ENCODE results near the gene TIE1.

The TIE1 gene

DNA sequence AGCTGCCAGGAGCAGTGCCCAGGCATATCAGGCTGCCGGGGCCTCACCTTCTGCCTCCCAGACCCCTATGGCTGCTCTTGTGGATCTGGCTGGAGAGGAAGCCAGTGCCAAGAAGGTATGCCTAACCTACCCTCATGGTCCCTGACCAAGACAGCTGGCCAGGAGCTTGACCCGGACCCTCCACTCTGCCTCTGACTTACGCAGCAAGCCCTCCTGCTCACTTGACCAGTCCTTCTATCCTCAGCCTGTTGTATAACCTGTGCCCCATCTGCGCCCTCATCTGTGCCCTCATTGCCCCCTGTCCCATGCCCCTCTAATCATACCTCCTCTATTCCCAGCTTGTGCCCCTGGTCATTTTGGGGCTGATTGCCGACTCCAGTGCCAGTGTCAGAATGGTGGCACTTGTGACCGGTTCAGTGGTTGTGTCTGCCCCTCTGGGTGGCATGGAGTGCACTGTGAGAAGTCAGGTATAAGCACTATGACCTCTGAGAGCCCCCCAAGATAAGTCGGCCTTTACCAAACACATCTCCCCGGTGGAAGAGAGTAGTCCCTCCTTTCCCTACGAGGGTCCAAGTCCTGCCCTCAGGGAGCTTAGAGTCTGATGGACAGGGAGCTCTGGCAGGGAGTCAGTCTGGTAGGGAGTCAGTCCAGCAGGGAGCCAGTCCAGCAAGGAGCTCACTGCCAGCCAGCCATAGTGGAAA is 6.8 kb downstream of the TIE1 start:
- intact Hi-C loops (cut with micrococcal nuclease): no loop called here
- no peak overlapping the region for H3K27ac Mint-ChIP-seq
- no peaks in the 10 kb centered on the region for H3K9me3 Mint-ChIP-seq
- H3K27me3 Mint-ChIP-seq: no peaks in the 10 kb centered on the region
- no peak overlapping the region for H3K4me3 Mint-ChIP-seq
- H3K36me3 Mint-ChIP-seq (ENCODE audit: low read depth): no peaks in the 10 kb centered on the region
- peaks cover 11% of the 10 kb centered on the region for H3K4me1 Mint-ChIP-seq (ENCODE audit: low read depth)

DNA sequence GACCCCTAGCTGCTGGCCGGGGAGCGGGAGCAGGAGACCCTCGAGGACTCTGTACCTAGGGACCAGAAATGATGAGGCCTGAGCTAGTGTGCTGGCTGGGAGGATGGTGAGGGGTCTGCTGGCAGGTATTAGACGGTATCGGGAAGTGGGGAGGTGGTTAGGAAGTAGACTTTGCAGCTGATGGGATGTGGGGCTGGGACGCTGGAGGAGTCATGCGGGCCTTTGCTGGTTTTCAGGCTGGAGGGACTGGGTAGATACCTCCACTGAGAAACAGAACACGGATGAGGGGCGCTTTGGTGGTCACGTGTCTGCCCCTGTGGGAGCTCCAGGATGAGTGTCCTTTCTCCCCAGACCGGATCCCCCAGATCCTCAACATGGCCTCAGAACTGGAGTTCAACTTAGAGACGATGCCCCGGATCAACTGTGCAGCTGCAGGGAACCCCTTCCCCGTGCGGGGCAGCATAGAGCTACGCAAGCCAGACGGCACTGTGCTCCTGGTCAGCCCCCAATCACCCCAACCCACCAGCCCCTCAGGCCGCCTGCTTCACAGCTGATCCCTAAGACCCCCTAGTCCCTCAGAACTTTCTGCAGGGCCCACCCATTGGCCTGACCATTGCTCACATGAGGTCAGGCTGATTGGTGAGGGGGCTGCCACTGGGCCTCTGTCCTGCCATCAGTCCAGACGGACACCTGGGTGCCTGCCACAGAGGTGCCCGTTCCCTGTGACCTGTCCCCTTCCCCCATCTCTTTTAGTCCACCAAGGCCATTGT is 8.0 kb downstream of the TIE1 start:
- Mint-ChIP-seq H3K4me3 (no peak overlapping the region), H3K4me1 (ENCODE audit: low read depth) (peaks cover 15% of the 10 kb centered on the region), H3K36me3 (ENCODE audit: low read depth) (no peaks in the 10 kb centered on the region), H3K27me3 (no peaks in the 10 kb centered on the region), H3K27ac (no peak overlapping the region), H3K9me3 (no peaks in the 10 kb centered on the region)
- intact Hi-C loops (cut with micrococcal nuclease): no loop called here

GRCh38 chr1:43309405-43310025 is 8.7 kb downstream of the TIE1 start:
- Mint-ChIP-seq H3K4me3 (no peak overlapping the region), H3K27me3 (no peaks in the 10 kb centered on the region), H3K9me3 (no peaks in the 10 kb centered on the region), H3K27ac (no peak overlapping the region), H3K4me1 (ENCODE audit: low read depth) (peaks cover 15% of the 10 kb centered on the region), H3K36me3 (ENCODE audit: low read depth) (no peaks in the 10 kb centered on the region)
- intact Hi-C loops (cut with micrococcal nuclease): no loop called here

DNA sequence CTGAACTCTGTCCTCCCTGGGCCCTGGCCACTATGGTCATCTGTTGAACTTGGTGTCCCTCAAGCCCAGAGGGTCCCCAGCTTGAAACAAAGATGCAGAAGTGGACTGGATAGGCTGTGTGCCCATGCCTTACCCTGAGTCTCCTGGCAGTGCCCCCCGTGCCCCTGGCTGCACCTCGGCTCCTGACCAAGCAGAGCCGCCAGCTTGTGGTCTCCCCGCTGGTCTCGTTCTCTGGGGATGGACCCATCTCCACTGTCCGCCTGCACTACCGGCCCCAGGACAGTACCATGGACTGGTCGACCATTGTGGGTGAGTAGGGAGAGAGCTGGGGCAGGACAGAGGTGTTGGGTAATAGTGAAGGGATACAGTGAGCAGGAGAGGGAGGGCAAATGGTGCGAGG is 10.7 kb downstream of the TIE1 start:
- no peak overlapping the region for H3K27ac Mint-ChIP-seq
- intact Hi-C loops (cut with micrococcal nuclease): no loop called here
- H3K27me3 Mint-ChIP-seq: no peaks in the 10 kb centered on the region
- H3K36me3 Mint-ChIP-seq (ENCODE audit: low read depth): no peaks in the 10 kb centered on the region
- H3K4me1 Mint-ChIP-seq (ENCODE audit: low read depth): peaks cover 21% of the 10 kb centered on the region
- H3K4me3 Mint-ChIP-seq: no peak overlapping the region
- H3K9me3 Mint-ChIP-seq: no peaks in the 10 kb centered on the region

- intact Hi-C loops (cut with micrococcal nuclease): no loop called here
- no peaks in the 10 kb centered on the region for H3K27me3 Mint-ChIP-seq
- H3K4me3 Mint-ChIP-seq: no peak overlapping the region
- H3K4me1 Mint-ChIP-seq (ENCODE audit: low read depth): peaks cover 28% of the 10 kb centered on the region
- no peak overlapping the region for H3K27ac Mint-ChIP-seq
- no peaks in the 10 kb centered on the region for H3K9me3 Mint-ChIP-seq
- no peaks in the 10 kb centered on the region for H3K36me3 Mint-ChIP-seq (ENCODE audit: low read depth)
Observed at GRCh38 chr1:43312212-43312623, 11.4 kb downstream of the TIE1 start.

DNA sequence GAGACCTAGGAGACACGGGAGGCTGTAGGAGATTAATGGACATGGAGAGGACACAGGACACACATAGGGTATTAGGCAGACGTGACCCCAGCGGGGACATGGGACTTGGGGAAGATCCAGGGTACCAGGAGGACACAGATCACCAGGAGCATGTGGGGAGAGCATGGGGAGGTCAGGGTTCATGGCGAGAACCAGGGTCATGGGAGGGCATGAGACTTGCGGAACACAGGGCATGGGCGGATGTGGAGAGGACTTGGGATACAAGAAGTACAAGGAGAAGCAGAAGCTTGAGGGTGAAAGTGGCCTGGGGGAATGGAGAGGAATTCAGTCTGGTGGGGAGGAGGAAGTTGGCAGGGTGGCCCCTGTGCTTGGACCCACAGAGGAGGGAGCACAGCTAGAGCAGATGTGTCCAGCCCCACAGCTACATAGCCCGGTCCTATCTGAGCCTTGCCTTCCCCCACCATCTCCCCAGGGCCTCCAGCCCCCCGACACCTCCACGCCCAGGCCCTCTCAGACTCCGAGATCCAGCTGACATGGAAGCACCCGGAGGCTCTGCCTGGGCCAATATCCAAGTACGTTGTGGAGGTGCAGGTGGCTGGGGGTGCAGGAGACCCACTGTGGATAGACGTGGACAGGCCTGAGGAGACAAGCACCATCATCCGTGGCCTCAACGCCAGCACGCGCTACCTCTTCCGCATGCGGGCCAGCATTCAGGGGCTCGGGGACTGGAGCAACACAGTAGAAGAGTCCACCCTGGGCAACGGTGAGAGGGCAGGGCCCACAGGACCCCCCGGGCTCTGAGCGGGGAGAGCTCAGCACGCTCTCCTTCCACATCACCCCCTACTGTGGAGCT is 12.1 kb downstream of the TIE1 start:
- Mint-ChIP-seq H3K36me3 (ENCODE audit: low read depth) (no peaks in the 10 kb centered on the region), H3K4me1 (ENCODE audit: low read depth) (peaks cover 30% of the 10 kb centered on the region), H3K27ac (no peak overlapping the region), H3K27me3 (no peaks in the 10 kb centered on the region), H3K9me3 (no peaks in the 10 kb centered on the region), H3K4me3 (no peak overlapping the region)
- intact Hi-C loops (cut with micrococcal nuclease): no loop called here

GRCh38 chr1:43313771-43314170 is 13.0 kb downstream of the TIE1 start:
- no peaks in the 10 kb centered on the region for H3K27me3 Mint-ChIP-seq
- intact Hi-C loops (cut with micrococcal nuclease): no loop called here
- no peak overlapping the region for H3K4me3 Mint-ChIP-seq
- no peaks in the 10 kb centered on the region for H3K9me3 Mint-ChIP-seq
- no peak overlapping the region for H3K27ac Mint-ChIP-seq
- H3K36me3 Mint-ChIP-seq (ENCODE audit: low read depth): no peaks in the 10 kb centered on the region
- H3K4me1 Mint-ChIP-seq (ENCODE audit: low read depth): peaks cover 34% of the 10 kb centered on the region

GRCh38 chr1:43314233-43314632 is 13.5 kb downstream of the TIE1 start:
- H3K4me1 Mint-ChIP-seq (ENCODE audit: low read depth): peaks cover 34% of the 10 kb centered on the region
- no peaks in the 10 kb centered on the region for H3K36me3 Mint-ChIP-seq (ENCODE audit: low read depth)
- intact Hi-C loops (cut with micrococcal nuclease): no loop called here
- no peak overlapping the region for H3K4me3 Mint-ChIP-seq
- no peak overlapping the region for H3K27ac Mint-ChIP-seq
- H3K27me3 Mint-ChIP-seq: no peaks in the 10 kb centered on the region
- H3K9me3 Mint-ChIP-seq: no peaks in the 10 kb centered on the region

DNA sequence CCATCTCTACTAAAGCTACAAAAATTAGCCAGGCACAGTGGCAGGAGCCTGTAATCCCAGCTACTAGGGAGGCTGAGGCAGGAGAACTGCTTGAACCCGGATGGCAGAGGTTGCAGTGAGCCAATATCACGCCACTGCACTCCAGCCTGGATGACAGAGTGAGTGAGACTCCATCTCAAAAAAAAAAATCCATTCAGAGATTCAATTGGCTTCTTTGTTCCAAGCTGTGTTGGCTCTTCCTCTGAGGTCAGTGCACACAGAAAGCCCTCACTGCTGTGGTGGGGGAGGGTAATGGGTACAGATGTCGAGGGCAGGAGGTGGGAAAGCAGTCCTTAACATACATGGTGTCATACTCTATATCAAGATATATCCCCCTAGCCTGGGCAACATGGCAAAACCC is 14.7 kb downstream of the TIE1 start:
- intact Hi-C loops (cut with micrococcal nuclease): no loop called here
- H3K27ac Mint-ChIP-seq: no peak overlapping the region
- H3K4me1 Mint-ChIP-seq (ENCODE audit: low read depth): peaks cover 43% of the 10 kb centered on the region
- no peaks in the 10 kb centered on the region for H3K9me3 Mint-ChIP-seq
- H3K27me3 Mint-ChIP-seq: no peaks in the 10 kb centered on the region
- no peak overlapping the region for H3K4me3 Mint-ChIP-seq
- H3K36me3 Mint-ChIP-seq (ENCODE audit: low read depth): no peaks in the 10 kb centered on the region

DNA sequence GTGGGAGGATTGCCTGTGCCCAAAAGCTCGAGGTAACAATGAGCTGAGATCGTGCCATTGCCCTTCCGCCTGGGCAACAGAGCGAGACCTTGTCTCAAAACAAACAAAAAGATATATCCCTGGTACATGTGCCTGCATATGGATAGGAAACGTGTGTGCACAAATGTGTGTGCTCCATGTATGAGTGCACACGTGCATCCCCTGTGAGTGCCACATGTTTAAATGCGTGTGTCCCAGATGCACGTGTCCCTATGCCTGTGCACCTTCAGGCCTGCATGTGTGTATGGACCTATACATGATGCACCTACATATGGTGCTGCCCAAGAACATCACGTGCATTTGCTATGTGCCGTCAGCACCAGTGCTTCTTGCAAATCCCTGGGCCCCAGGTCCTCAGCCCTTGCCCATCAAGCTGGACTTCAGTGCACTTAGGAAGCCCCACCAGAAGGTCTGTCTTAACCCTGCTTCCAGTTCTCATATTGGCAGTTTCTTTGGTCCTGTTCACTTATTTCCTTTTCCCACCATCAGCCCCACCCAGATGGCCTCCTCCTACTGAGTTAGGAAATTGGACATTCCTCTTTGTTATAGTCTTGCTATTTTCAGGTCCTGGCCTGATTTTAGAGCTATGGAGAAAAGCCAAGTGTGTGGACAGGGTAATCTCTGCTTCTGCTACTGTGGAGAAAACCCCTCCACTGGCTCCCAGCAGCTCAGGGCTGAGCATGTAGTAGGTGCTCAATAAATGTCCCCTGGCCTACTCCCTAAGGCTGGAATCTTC is 15.4 kb downstream of the TIE1 start:
- Mint-ChIP-seq H3K4me3 (no peak overlapping the region), H3K27me3 (no peaks in the 10 kb centered on the region), H3K36me3 (ENCODE audit: low read depth) (no peaks in the 10 kb centered on the region), H3K27ac (no peak overlapping the region), H3K4me1 (ENCODE audit: low read depth) (peaks cover 43% of the 10 kb centered on the region), H3K9me3 (no peaks in the 10 kb centered on the region)
- intact Hi-C loops (cut with micrococcal nuclease): no loop called here

DNA sequence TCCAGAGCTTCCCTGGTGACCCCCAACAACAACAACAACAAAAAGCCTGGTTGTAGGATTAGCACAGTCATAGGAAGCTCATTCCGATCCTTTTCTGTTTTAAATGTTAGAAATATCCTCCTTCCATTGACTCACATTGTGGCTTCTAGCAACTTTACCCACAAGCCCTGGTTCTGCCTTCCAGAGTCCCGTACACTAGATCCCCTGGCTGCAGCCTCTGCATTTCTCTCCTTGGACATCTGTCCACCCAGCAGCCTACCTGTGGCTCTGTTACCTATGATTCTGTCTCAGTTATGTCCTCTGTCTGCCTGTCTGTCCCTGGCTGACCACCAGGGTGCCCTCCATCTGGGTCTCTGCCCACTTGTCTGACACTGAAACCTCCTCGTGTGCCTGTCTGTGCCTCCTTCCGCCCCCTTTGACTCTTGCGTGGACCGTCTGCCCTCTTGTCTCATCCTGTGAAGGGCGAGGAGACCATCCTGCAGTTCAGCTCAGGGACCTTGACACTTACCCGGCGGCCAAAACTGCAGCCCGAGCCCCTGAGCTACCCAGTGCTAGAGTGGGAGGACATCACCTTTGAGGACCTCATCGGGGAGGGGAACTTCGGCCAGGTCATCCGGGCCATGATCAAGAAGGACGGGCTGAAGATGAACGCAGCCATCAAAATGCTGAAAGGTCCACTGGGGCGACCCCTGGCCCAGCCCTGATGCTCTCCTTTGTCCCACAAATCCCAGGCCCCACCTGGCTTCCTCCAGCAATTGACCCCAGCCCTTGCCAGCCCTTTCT is 16.1 kb downstream of the TIE1 start:
- intact Hi-C loops (cut with micrococcal nuclease): no loop called here
- H3K4me3 Mint-ChIP-seq: no peak overlapping the region
- H3K27me3 Mint-ChIP-seq: no peaks in the 10 kb centered on the region
- H3K4me1 Mint-ChIP-seq (ENCODE audit: low read depth): peaks cover 43% of the 10 kb centered on the region
- H3K9me3 Mint-ChIP-seq: no peaks in the 10 kb centered on the region
- no peaks in the 10 kb centered on the region for H3K36me3 Mint-ChIP-seq (ENCODE audit: low read depth)
- no peak overlapping the region for H3K27ac Mint-ChIP-seq

- Mint-ChIP-seq H3K27me3 (no peaks in the 10 kb centered on the region), H3K9me3 (no peaks in the 10 kb centered on the region), H3K4me3 (no peak overlapping the region), H3K27ac (no peak overlapping the region), H3K4me1 (ENCODE audit: low read depth) (peaks cover 35% of the 10 kb centered on the region), H3K36me3 (ENCODE audit: low read depth) (no peaks in the 10 kb centered on the region)
- intact Hi-C loops (cut with micrococcal nuclease): no loop called here
Observed at GRCh38 chr1:43317817-43318471, 17.2 kb downstream of the TIE1 start.

All from dendritic cell treated with granulocyte-macrophage colony-stimulating factor and Interleukin-4, amounts not matched to agents 40 ng/mL and 50 ng/mL, for 4 days (primary cell).